Thyroid gland (tissue), 4 donors: ENCODE results near the gene SPOCK1.

Experiments
- CTCF ChIP-seq, 6 experiments: fragments of 200-600 bp in 3 of 6; fragments of 450-650 bp in 3 of 6; sonication (generic) in 3 of 6; IDR thresholded peaks; one replicate each; pipeline ENCODE4 v1.5.1; 2016 to 2019; ENCODE audit warnings: antibody characterized with exemption in 6 of 6, mild to moderate bottlenecking in 2 of 6, inconsistent platforms in 1 of 6, moderate library complexity in 1 of 6
- POLR2A ChIP-seq, 2 donors: fragments of 450-650 bp; IDR thresholded peaks; one replicate each; pipeline ENCODE4 v1.6.1; 2017; ENCODE audit warnings: antibody characterized with exemption in 2 of 2, mild to moderate bottlenecking in 2 of 2, moderate library complexity in 1 of 2

DNA sequence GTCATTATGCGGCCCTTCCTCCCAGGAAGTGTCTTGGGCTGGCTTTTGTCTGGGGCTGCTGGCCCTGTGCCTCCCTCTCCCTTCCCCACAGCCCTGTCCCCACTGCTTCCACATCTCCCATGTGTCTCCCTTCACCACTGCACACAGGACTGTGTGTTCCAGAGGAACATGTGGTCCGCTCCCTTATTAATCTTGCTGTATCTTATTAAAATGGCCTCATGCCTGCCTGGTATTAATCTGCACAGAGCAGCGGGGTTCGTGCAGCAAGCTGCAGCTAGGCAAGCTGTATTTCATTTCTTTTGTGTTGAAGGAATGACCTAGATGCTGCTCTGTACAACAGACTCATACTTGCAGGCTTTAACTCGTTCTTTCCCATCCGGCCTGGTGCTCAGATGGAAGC, 130.5 kb downstream of the SPOCK1 start:
- no peak for TF ChIP-seq CTCF (IDR thresholded peaks at IDR 0.05)
- no peak for TF ChIP-seq POLR2A (IDR thresholded peaks at IDR 0.05)
